Measurements from ENCODE around the gene CALCR. TPM values are rescaled to one million over a fixed set of nuclear protein-coding genes. Genes with fewer than 3 reads are reported as not detected.

Gene CALCR
- total and polyA plus RNA-seq, 9 of the 15 experiments (the other 6 are each of a cell fraction or from before 2014, with no cell fraction given), result 0.04 to 0.14 (median 0.09) TPM; not detected in 3

DNA sequence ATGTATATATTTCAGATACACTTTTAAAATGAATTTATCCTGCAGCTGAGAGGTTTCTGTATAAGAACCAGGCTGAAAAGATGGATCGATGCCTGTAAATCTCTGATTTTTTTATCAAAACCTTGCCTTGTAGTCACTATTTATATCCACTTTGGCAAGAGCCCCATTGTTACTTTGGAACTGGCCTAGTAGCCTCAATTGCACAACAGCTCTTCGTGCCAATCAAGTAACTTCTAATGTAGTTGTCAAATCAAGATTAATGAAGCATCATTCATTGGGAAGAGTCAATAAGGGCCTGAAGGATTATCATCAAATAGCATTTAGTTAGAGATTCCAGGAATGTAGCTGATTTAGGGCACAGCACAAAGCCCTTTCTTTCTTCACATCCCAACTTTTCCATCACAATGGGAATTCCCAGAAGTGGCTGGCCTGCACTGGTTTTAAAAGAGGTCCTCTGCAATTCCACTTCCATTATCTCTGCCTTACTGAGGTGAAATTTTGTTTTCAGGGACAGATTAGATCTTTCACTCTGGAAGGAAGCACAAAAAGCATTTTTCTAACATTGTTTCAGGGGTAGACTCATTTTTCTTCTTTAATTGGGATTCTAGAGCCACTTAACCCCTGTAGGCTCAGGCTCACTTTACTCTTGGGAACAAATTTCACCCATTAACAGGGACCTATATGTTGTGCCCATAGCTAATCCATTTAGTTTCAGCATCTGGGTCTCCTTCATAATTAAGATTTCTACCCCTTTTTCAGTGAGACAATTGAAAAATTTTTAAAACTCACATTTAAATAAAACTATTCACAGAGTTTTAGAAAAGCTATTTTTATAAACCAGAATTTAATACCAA lies 97.8 kb downstream of the CALCR start (continued):
- no peak for TF ChIP-seq KHSRP (IDR thresholded peaks at IDR 0.05)

DNA sequence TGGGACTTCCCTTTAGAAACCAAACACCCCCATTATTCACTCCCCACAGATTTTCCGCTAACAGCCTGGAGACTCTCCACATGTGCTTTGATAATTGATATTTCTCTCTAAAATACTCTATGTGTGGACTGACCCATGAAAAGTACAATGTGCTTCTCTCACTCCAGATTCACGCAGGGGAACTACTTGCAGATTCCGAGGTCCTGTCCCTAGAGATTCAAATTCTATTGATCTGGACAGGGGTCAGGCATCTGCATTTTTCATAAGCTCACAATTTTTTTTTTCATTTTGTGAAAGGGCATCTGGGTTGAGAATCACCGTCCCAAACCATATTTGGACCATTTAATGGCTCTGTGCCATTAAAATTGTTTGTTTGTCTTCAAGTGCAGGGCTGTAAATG lies 98.7 kb downstream of the CALCR start:
- ChIA-PET POLR2A (no interaction called here), CTCF (ENCODE audit: low intra/inter-chr PET ratio) (no interaction called here)
- no peak overlapping the region for H2AFZ ChIP-seq (ENCODE audit: low read depth, low read length)
- H3K9ac ChIP-seq (ENCODE audit: insufficient read depth in 1 of 2, low read depth in 2 of 2, low read length in 2 of 2), result no peak overlapping the region
- H4K20me1 ChIP-seq (replicated peaks; ENCODE audit: control insufficient read depth, insufficient read depth, low read length), result no peaks in the 10 kb centered on the region
- H3K4me3 ChIP-seq, result no peak overlapping the region
- no peak overlapping the region for H3K4me2 ChIP-seq (ENCODE audit: insufficient read depth, low read length)
- no peak for ATAC-seq
- intact Hi-C loops (cut with micrococcal nuclease), result no loop called here
- no peaks in the 10 kb centered on the region for H3K79me2 ChIP-seq (ENCODE audit: control insufficient read depth, insufficient read depth, low read length)
- in situ Hi-C loops (cut with MboI), result no loop called here
- no peaks in the 10 kb centered on the region for H3K9me1 ChIP-seq (ENCODE audit: control insufficient read depth, insufficient read depth, low read length)
- FAIRE-seq, result no peak
- H3K27ac ChIP-seq (ENCODE audit: extremely low read depth, low read depth, low read length), result no peak overlapping the region
- no peaks in the 10 kb centered on the region for H3K9me3 ChIP-seq (replicated peaks; ENCODE audit: control insufficient read depth, insufficient read depth, low read depth, low read length)
- no peak for DNase-seq (ENCODE audit: extremely low read depth in 1 of 4, low spot score in 3 of 4)
- TF ChIP-seq ZNF134 (CRISPR knock-in tag; conservative IDR thresholded peaks at IDR 0.05), result 0 out of 2 replicates have a peak, but pooled peaks have one; percentile 2
- TF ChIP-seq, protein P1, sequence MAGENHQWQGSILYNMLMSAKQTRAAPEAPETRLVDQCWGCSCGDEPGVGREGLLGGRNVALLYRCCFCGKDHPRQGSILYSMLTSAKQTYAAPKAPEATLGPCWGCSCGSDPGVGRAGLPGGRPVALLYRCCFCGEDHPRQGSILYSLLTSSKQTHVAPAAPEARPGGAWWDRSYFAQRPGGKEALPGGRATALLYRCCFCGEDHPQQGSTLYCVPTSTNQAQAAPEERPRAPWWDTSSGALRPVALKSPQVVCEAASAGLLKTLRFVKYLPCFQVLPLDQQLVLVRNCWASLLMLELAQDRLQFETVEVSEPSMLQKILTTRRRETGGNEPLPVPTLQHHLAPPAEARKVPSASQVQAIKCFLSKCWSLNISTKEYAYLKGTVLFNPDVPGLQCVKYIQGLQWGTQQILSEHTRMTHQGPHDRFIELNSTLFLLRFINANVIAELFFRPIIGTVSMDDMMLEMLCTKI (IDR thresholded peaks at IDR 0.05; ENCODE audit: partially characterized antibody), result no peak
- no peaks in the 10 kb centered on the region for H3K27me3 ChIP-seq (ENCODE audit: control insufficient read depth in 2 of 2, insufficient read depth in 2 of 2, low read length in 2 of 2)
- 1% methylated on average over 4 of the region's 4 CpGs for WGBS (ENCODE audit: insufficient coverage, low coverage, missing lambda C conversion rate)
- no peaks in the 10 kb centered on the region for H3K36me3 ChIP-seq (ENCODE audit: control insufficient read depth, insufficient read depth, low read length)
- H3K4me1 ChIP-seq (replicated peaks in 1 of 2; ENCODE audit: control insufficient read depth in 2 of 2, insufficient read depth in 2 of 2, low read length in 2 of 2), result no peaks in the 10 kb centered on the region
- BruUV-seq (replicated peaks), result no TSS peak

Data from K562 (cell line).